CD4-positive, alpha-beta T cell treated with Interleukin-6 for 4 hours (primary cell): ENCODE measurements around the gene TMEM63A.
A peak's percentile ranks its signal among the peaks of the same experiment; 100 is the strongest.
"Not testable (repeated sequence)": the region's sequence is repeated elsewhere in the genome, so short reads cannot be mapped to it uniquely, and the experiment has no call there.

Experiments
- DNase-seq: peaks from one replicate; pipeline ENCODE4 v3.0.0-alpha.2; 2020; ENCODE audit warnings: mixed read lengths

TMEM63A gene

DNA sequence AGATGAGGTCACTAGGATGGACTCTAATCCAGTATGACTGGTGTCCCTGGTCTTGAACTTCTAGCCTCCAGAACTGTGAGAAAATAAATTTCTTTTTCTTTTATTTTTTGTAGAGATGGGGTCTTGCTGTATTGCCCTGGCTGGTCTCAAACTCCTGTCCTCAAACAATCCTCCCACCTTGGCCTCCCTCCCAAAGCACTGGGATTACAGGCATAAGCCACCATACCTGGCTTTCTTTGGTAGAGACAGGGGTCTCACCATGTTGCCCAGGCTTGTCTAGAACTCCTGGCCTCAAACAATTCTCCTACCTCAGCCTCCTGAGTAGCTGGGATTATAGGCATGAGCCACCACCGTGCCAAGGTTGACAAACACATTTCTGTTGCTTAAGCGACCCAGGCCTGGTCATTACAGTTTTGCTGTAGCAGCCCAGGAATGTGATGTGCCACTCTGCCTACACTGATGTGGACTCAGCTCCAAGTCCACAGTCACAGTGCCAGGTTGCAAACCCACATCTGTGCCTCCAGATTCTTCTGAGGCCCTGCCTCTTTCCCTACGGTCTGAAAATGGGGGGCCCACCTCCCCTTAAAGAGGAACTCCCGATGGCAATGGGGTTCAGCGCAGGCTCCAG, 25.9 kb upstream of the TMEM63A start:
- no peak for DNase-seq

- no peak for DNase-seq
Observed at GRCh38 chr1:225907341-225907740, 25.2 kb upstream of the TMEM63A start.

- no peak for DNase-seq
Observed at GRCh38 chr1:225906467-225906866, 24.3 kb upstream of the TMEM63A start.

- no peak for DNase-seq
Observed at GRCh38 chr1:225903623-225904022, 21.4 kb upstream of the TMEM63A start.

- DNase-seq, result no peak
Observed at GRCh38 chr1:225899044-225899925, 17.1 kb upstream of the TMEM63A start.

DNA sequence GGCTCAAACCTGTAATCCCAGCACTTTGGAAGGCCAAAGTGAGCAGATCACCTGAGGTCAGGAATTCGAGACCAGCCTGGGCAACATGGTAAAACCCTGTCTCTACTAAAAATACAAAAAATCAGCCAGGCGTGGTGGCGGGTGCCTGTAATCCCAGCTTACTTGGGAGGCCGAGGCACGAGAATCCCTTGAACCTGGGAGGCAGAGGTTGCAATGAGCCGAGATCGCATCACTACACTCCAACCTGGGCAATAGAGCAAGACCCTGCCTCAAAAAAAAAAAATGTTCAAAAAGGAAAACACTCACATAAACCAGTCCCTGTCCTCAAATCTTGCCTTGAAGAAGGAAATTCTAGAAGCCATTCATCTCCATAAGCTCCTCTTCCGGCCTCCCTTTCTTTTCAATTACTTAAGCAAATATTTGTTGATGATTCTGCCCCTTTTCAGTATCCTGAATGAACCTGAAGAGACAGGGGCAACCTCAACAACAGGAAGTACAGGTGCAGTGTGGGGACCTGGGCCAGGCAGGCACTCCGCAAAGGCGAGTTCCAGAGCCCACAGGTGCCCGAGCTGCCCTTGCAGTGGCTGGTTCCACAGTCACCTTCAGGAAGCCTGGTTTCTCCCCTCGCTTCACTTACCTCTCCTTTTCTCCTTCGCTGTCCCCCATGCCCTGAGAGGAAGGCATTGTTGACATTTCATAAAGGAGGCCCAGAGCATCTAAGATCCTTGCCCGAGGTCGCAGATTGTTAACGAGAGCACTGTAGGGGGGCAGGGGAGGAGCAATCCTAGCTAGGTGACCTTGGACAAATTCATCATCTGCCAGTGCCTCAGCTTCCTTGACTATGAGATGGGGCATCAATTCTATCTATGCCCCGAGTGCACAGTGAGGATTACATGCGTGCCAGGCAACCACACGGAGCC, 15.7 kb upstream of the TMEM63A start:
- peak; percentile 67 for DNase-seq

DNA sequence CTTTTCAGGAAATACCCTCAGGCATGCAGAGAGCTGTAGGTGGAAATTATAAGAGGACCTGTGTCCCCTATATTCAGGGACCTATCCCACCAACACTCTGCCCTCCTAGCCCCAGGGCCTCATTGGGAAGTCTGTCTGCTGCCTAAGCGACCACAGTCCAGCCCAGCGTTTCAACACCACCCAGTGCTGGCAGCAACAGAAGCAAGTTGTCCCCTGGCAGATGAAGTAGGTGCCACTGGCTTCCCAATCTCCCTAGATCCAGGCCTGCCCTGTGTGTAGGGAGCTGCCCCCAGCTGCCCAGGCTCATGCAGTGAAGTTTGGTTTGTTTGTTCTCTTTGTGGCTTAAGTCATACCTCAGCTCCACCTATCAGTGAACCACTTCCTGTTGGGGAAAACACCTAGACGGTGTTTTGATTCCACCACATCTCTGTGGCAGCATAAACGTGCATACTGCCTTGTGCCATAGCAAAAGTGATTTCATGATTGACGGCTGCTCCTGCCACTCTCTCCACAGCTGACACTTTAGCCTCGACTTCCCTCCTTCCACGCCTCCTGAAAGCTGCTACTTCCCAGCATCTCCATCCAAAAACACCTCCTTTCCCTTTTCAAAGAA, 14.9 kb upstream of the TMEM63A start:
- DNase-seq, result peak; percentile 73

DNA sequence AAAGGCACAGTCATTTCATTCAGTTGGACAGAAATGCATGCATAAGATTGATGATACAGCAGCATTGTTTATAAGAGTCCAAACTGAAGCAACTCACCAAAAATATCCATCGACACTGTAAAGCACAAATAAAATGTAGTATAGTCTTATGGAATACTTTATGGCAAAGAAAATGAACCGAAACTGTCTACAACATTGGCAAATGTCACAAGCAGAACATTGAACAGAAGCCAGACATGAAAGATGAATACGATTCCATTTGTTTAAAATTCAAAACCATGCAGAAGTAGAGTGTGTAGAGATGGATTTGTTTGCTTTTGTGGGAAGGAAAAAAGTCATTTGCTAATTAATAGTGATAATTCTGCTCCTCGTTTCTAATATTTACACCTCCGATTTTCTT, 14.3 kb upstream of the TMEM63A start:
- no peak for DNase-seq

- no peak for DNase-seq
Observed at GRCh38 chr1:225892307-225892706, 10.1 kb upstream of the TMEM63A start.

- DNase-seq, result no peak
Observed at GRCh38 chr1:225891229-225891972, 9.2 kb upstream of the TMEM63A start.

DNA sequence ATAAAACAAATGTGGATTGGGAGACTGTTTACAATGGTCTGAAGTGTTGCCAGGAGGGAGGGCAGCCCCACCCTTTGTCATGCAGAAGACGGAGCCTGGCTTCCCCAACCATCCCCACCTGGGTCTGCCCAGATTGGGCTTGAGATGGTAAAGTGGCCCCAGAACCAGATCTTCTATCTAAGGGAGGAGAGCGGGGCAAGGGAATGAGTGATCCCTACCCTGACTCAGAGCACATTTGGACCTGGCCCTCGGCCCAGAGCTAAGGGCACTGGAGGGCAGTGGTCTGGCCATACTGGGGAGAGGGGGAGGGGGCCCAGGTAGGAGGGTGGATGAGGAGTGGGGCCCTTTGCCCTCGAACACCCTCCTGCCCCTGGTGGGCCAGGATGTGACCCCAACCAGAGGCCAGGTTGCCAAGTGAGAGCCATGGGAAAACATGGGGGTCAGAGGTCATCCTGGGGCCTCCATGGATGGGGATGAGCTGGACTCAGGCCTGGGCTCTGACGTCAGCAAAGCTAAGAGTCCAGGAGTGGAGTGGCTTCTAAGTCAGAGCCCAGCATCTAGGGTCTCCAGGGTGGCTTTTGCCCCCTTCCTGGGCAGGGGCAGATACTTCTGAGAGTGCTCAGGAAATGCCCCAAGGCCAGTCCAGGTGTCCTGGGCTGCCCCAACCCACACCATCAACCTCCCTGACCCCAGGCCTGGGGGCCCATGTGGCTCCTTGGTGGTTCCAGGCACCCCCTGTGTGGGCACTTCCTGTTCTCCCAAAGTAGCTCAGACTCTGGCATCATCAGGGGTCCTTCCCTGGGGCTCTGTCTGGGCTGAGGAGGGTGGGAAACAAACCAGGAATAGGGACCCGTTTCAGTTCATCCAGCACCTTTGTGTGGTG, 8.4 kb upstream of the TMEM63A start:
- no peak for DNase-seq

DNA sequence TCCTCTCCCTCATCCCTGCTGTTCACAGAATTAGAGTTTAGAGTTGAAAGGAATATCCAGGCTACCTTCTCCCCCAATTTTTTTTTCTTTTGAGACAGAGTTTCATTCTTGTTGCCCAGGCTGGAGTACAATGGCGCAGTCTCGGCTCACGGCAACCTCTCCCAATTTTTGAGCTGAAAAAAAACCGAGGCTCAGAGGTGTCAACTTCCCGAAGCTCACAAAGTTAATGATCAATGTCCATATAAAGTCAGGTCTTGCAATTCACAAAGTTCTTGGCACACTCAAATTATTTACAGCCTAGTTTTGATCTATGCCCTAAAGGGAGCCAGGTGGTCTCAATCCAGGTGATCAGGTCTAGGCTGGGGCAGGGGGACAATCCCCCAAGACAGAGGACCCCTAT, 7.6 kb upstream of the TMEM63A start:
- no peak for DNase-seq

DNA sequence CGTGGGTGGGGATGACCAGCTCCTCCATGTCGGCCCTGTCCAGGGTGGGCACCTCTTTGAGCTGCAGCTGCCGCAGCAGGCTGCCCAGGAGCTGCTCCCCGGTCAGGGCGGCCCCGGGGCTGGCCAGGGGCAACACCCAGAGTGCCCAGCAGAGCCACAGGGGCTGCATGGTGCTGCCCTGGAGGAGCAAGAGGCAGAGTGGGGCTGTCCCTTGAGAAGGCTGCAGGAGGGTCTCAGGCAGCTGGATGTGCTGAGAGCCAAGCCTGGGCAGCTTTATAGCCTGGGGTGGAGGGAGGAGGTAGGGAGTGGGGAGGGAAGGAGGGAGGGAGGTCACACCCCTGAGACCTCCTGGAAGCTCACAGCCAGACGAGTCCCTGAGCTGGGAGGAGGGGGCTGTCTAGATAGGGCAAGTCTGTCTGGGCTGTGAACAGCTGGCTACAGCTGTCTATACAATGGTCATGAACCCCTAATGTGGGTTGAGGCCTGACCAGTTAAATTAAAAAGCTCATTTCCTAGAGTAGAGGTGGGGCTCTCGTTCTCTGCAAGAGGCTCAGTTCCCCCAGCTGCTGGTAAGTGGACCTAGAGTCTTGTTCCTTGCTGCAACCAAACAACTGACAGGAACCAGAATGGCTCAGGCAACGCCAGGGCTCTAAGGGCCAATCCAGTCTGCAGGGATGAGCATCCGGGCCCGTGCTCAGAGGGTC, 6.9 kb upstream of the TMEM63A start, which contains the start of gene LEFTY1:
Gene LEFTY1, minus strand, starts transcription at position 249 of the 704 bp plus-strand sequence. Its CDS starts 80 bp downstream, at position 169.
- DNase-seq, result no peak

DNA sequence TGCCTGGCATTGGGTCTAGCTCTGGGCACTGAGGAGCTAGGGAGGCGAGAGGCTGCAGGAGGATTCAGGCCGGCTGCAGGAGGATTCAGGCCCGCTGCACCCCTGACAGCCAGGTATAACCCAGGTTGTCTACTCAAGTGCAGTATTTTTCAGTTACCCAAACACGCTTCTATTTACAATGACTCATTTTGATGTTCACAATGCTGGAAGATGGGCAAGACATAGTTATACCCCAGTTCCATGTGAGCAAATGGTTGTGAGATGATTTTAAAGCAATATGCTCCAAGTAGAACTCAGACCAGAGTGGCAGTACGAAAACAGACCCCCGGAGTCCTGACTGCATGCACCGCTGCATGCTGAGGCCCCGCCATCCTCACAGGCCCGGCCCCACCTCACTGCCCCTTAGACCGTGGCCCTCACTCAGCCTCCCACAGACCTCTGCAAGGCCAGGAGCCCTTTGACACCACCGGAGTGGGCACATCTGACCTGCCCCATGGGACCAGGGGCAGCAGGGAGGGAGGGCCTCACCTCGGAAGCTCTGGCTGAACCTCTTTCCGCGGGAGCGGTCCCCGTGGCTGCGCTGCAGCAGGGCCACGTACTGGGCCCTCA, 6.2 kb upstream of the TMEM63A start:
- no peak for DNase-seq

DNA sequence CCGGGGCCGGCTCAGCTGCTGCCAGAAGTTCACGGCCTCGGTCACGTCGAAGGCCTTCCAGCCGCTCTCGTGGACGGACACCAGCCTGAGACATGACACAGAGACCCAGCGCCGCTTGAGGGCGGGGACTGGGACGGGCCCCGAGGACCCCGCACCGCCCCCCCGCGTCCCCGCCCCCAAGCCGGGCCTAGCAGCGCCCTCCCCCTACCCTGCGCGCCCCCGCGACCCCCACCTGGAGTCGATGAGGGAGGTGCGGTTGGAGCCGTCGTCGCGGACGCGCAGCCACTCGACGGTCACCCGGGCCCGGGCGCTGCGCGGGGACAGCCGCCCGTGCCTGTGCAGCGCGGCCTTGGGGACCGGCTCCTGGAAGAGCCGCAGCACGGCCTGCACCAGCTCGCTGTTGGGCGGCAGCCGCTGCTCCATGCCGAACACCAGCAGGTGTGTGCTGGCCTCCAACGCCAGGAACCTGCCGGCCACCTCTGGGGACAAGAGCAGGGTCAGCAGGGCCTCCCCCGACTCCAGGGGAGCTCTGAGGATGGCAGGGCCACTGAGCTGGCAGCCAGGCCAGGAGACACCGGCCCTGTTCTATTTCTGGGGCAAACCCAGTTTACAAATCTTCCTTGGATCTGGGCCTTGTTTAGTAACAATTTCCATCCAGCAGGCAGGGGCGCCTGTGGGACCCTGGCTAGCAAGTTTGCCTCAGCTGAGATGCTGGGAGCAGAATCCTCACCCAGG, 5.5 kb upstream of the TMEM63A start:
- DNase-seq, result not testable (repeated sequence)

GRCh38 chr1:225887030-225887314, 4.8 kb upstream of the TMEM63A start:
- no peak for DNase-seq

- DNase-seq, result no peak
Observed at GRCh38 chr1:225886159-225887029, 4.2 kb upstream of the TMEM63A start.

GRCh38 chr1:225885336-225885735, 3.2 kb upstream of the TMEM63A start:
- DNase-seq, result no peak
